ENCODE results near the gene PHF21B.

The PHF21B gene

GRCh38 chr22:44990328-44990727, 19.5 kb downstream of the PHF21B start:
- no peak for DNase-seq (ENCODE audit: low read depth)

DNA sequence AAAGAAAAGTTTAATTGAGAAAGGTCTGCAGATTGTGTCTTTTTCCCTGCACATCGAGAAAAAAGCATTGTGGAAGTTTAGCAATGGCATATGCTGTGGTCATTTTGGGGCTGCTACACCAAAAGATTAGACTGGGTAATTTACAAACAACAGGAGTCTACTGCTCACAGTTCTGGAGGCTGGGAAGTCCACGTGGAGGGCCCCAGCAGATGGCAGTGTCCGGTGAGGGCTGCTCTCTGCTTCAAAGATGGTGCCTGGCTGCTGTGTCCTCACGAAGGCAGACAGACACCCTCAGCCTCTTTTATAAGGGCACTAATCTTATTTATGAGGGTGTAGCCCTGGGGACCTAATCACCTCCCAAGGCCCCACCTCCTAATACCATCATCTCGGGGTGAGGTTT, 21.1 kb downstream of the PHF21B start:
- DNase-seq (ENCODE audit: low read depth) = no peak

- no peak for DNase-seq (ENCODE audit: low read depth)
Measured at GRCh38 chr22:44986926-44987325, 22.9 kb downstream of the PHF21B start.

DNA sequence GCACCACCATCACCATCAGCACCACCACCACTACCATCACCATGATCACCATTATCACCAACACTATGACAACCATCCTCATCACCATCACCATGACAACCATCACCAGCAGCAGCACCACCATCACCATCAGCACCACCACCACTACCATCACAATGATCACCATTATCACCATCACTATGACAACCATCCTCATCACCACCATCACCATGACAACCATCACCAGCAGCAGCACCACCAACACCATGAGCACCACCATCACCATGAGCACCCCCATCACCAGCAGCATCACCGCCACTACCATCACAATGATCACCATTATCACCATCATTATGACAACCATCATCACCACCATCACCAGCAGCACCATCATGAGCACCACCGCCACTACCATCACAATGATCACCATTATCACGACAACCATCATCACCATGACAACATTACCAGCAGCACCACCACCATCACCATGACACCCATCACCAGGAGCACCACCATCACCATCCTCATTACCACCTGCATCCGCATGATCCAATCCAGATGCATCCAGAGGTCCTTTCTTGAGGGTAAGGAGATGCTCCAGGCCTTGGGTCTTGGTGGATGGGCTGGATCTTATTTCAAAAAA, 23.8 kb downstream of the PHF21B start:
- no peak for DNase-seq (ENCODE audit: low read depth)

GRCh38 chr22:44983878-44984482, 25.8 kb downstream of the PHF21B start:
- no peak for DNase-seq (ENCODE audit: low read depth)

- no peak for DNase-seq (ENCODE audit: low read depth)
Measured at GRCh38 chr22:44982445-44982844, 27.4 kb downstream of the PHF21B start.

GRCh38 chr22:44981857-44982256, 27.9 kb downstream of the PHF21B start:
- DNase-seq (ENCODE audit: low read depth) = no peak

GRCh38 chr22:44979154-44979553, 30.7 kb downstream of the PHF21B start:
- DNase-seq (ENCODE audit: low read depth) = no peak

GRCh38 chr22:44975427-44976262, 34.2 kb downstream of the PHF21B start:
- peak; percentile 57 for DNase-seq (ENCODE audit: low read depth)

DNA sequence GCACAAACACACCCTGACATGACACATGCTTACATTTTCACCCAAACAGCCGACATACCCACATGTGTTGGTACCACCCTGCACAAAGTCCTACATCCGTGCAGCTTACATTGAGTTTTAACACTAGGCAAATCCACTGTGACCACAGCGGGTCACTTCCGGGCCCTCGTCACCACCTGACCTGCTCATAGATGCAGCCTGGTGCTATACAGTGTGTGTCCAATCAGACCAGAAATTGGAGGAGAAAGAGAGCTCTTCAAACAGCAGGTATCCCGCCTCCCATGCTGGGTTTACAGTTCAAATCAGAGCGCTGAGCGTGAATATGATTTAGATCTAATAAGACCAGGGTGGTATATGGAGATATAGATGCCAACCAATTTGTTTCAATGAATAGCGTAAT, 35.4 kb downstream of the PHF21B start:
- DNase-seq (ENCODE audit: low read depth) = no peak

GRCh38 chr22:44973829-44974228, 36.0 kb downstream of the PHF21B start:
- DNase-seq (ENCODE audit: low read depth) = no peak

GRCh38 chr22:44972363-44973083, 37.3 kb downstream of the PHF21B start:
- DNase-seq (ENCODE audit: low read depth) = no peak

DNA sequence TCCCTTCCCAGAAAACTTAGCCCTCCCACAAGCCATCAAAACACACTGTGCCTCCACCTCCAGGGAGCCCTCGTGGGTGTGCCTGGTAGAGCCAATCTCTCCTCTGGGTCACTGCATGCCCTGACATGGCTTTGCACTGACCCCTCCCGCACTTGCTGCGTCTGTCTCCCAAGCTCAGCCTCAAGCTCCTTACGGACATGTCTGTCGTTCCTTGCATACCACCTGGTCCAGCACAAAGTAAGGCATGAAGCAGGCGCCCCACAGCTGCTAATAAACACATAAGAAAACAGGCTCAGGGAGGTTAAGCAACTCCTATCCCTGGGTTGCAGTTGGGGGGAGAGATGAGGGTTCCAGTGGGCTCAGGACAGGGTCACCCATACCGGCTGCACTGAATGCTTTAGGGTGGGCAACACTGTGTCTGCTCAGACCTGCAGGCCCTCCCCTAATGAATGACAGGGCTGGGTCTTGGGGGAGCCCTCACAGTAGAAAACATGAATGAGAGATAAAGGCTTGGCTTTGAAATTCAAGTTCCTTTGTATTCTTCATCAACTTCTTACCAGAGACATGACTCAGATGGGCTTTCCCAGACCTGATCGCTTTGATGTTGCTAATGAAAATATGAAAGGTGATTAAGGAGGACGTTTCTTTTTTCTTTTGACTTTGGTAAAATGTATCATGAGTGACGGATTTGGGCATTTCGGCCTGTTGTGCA, 38.0 kb downstream of the PHF21B start:
- no peak for DNase-seq (ENCODE audit: low read depth)

GRCh38 chr22:44970291-44970690, 39.5 kb downstream of the PHF21B start:
- DNase-seq (ENCODE audit: low read depth) = no peak

DNA sequence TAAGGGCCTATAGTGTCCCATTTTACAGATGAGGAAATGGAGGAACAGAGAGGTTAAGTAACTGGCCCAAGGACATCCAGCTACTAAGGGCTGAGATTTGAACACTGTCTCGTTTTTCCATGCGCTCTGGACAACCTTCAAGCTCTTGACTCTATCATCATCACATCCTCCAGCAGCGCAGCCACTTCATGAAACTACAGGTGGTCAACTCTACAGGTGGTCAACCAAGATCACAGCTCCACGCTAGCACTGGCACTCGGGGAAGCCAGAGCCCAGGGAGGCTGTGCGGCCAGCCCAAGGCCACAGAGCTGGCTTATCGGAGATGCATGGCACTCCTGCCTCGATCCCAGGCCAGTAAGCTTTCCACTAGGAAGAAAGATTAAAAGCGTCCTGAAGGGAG, 40.0 kb downstream of the PHF21B start:
- DNase-seq (ENCODE audit: low read depth) = no peak

DNA sequence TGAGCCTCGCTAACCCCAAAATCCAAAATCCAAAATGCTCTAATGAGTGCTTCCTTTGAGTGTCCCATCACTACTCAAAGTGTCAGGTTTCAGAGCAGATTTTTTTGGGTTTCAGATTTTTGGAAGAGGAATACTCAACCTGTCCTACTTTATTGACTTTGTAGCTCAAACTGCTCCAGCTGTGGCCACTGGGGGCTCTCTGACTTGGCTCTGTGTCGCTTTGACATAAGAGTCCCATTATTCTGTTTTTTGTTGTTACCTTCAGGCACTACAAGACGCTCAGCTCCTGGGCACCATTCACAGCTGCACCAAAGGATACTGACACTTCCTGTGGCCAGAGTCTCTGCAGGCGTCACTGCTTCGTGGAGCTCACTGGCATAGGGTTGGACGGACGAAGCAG, 41.1 kb downstream of the PHF21B start:
- DNase-seq (ENCODE audit: low read depth) = no peak

DNA sequence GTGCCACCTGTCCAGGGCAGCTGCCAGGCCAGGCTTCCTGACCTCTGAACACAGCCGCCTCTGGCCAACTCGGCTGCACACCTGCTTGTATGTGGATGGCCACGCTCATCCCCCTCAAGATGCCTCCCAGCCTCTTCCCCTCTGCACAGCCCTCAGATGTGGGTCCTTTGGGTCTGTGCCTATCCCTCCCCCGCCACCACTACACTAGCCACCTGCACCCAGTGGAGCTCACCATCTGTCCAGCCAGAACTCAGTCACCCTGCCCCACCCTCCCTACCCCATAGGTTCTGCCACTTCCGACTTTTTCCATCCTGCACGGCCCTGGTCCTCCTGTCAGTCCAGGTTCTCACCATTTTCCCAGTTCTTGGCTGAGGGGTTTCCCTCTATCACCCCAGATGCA, 44.6 kb downstream of the PHF21B start:
- DNase-seq (ENCODE audit: low read depth) = no peak

- DNase-seq (ENCODE audit: low read depth) = no peak
Measured at GRCh38 chr22:44964722-44965078, 45.1 kb downstream of the PHF21B start.

DNA sequence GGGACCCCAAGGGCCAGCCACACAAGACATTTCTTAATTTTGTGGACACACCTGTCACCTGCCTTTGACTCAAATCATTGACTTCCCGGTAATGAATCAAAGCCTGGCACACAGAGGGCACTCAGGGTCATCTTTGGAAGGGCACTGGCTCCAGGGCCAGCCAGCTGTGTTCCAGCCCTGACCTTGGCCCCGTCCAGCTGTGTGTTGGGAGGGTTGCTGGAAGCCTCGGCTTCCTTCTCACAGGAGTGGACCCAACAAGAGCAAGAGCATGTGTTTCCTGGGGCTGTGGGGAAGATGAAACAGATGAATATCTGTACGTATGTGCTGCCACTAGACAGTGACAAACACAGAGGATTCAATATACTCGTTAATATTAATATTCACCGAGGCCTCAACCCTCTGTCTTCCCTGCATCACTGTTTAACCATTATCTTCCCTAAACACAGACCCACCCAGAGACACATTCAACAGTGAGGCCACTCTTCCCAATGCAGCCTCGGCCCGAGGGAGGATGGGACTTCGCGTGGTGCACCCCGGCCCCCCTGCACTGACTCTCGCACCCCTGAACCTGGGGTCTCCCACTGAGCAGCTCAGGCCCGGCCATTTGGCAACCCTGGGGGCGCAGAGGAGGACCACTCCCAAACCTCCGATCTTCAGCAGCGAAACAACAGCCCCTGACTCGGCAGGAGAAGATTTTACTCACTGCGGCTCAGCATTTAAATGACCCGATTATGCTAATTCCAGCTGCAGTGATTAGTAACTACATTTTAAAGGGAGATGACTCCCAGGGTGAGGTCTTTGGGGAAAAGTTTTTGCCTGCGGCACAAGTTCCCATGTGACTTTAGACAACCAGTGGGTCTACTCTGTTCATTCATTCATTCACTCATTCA, 45.7 kb downstream of the PHF21B start:
- no peak for DNase-seq (ENCODE audit: low read depth)

GRCh38 chr22:44962741-44963454, 46.9 kb downstream of the PHF21B start:
- no peak for DNase-seq (ENCODE audit: low read depth)

Data from amniotic epithelial cell (primary cell).